NCI-H748 (cell line): ENCODE measurements around the gene NPM1.

Source experiments
- DNase-seq: peaks from one replicate; lab custom pipeline; 2025; ENCODE audit not compliant: unreplicated experiment; lab: John Stamatoyannopoulos, UW

Gene NPM1

GRCh38 chr5:171447226-171447625 lies 59.6 kb downstream of the NPM1 start:
- no peak for DNase-seq

DNA sequence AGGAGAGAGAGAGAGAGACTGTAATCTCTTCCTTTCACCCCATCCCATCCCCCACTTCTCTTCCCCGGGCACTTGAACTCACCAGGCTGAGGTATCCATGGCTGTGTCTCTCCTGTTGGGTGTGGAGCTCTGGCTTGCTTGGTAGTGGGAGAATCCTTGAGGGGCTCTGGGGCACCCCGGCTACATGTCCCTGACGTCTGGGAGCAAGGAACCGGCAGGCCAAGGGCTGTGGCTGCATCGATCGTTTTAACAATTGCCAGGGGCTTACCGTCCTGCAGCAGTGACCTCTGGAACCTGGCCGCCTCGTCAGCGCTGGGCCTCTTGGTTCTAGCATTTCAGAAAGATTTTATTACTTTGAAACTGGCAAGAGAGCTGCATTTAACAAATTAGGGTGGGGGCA lies 61.8 kb downstream of the NPM1 start:
- DNase-seq = no peak

- no peak for DNase-seq
Measured at GRCh38 chr5:171450423-171451331, 63.0 kb downstream of the NPM1 start.

DNA sequence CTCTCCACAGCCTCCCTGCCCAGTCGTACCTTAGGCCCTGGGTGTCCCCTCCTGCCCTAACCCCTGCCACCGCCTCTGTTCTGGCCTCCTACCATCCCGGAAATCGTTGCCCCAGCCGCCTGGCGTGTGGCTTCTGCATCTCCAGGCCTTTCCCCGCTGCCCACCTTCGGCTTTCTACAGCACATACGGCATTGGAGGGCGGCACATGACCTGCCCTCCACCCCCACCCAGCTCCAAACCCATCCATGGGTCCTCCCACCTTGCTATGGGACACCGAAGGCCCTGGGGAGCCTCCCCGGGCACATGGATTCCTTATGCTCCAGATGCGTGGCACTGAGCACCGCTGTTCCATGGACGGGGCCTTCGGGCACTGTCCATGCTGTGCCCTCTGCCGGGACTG lies 63.8 kb downstream of the NPM1 start:
- no peak for DNase-seq

GRCh38 chr5:171453056-171453725 lies 65.5 kb downstream of the NPM1 start:
- DNase-seq = no peak

DNA sequence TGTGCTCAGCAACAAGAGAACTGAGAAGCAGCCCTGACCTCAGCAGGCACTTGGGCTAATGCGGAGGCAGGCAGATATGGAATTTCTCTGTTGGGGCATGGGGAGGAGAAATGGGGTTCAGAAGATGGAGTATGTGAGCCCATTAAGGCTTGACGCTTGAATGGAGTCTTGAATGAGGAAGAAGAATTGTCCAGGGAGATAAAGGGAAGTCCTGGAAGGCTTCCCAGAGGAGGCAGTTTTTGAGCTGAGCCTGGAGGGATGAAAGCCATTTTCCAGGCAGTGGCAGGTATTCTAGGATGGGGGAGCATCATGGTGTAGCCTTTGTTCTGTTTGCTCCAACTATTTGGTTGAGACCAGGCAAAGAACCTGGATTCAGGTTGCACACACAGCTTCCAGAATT lies 66.3 kb downstream of the NPM1 start:
- DNase-seq = no peak

DNA sequence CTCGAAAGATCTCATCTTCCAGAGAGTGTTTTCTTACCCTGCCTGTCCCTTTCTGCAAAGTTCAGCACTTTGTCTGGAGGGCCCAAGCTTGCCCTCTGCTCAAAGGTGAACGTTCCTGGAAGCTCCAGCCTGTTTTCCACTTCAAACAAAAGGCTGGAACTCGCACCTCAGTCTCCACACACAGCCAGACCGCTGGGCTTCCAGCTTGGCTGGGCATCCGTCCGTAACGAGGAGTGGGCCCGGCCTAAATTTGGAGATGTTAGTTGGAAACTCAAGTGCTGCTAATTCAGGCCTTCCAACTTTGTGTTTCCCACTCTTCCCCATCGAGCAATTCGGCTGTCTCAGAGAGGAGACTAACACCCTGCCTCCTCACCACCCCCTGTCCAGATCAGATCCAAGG lies 66.9 kb downstream of the NPM1 start:
- DNase-seq = no peak

- no peak for DNase-seq
Measured at GRCh38 chr5:171455522-171455921, 67.9 kb downstream of the NPM1 start.

DNA sequence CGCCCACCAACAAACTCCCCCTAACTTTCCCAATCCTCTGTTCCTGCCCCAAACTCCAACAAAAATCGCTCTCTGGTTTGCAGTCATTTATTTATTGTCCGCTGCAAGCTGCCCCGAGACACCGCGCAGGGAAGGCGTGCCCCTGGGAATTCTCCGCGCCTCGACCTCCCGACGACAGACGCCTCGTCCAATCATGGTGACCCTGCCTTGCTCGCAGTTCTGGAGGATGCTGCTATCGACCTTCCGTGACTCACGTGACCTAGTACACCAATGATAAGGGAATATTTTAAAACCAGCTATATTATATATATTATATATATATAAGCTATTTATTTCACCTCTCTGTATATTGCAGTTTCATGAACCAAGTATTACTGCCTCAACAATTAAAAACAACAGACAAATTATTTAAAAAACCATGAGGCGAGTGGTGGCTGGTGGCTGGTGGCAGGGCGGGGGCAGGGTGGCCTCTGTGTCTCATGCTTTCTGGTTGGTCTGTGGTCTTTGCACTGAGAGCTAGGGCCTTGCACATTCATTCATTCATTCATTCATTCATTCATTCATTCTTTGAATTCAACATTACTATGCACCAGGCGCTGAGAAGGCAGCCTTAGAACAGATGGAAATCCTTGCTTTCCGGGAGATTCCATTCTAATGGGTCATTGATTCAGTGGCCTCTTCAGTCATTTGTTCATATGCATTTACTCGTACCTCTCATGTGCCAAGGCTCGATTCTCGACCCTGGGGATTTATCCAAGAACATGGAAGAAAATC lies 69.7 kb downstream of the NPM1 start:
- no peak for DNase-seq

- DNase-seq = no peak
Measured at GRCh38 chr5:171459839-171460238, 72.2 kb downstream of the NPM1 start.
